ENCODE data around the gene TMEM63A. TPM values are rescaled to one million over a fixed set of nuclear protein-coding genes. Genes with fewer than 3 reads are reported as not detected.

The TMEM63A gene
- total and polyA plus RNA-seq, 2 of the 13 experiments (the other 11 are each of a cell fraction or from before 2014, with no cell fraction given), result 23.9 to 53.3 TPM

DNA sequence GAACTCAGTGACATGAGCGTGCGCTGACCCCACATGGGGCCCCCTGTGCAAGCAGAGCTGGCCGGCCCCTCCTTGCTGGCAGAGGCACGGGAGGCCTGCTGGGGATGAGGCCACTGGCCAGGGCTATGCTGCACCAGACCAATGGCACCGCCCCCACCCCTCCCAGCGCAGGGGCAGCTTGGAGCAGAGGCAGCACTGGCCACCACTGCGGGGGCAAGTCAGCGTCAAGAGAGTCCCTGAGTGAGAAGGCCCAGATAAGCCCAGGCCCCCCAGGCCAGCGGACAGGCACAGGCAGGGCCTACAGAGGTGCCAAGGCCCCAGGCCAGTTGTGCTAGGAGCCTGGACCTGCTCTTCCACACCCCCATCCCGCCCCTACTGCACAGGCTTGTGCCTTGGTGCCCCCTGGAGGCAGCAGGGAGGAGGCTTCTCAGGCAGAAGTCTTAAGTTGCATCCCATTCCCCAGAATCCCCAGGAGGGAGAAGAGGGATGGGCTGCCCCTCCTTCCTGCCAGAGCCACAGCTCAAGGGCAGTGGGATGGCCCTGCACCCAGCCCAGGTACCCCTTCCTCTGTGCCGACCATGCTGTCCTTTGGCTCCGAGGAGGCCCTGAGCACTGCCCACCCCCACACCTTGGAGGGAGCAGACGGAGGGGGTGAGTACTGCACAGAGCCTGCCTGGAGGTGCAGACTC lies 36.5 kb downstream of the TMEM63A start (continued):
- TF ChIP-seq, protein P1, sequence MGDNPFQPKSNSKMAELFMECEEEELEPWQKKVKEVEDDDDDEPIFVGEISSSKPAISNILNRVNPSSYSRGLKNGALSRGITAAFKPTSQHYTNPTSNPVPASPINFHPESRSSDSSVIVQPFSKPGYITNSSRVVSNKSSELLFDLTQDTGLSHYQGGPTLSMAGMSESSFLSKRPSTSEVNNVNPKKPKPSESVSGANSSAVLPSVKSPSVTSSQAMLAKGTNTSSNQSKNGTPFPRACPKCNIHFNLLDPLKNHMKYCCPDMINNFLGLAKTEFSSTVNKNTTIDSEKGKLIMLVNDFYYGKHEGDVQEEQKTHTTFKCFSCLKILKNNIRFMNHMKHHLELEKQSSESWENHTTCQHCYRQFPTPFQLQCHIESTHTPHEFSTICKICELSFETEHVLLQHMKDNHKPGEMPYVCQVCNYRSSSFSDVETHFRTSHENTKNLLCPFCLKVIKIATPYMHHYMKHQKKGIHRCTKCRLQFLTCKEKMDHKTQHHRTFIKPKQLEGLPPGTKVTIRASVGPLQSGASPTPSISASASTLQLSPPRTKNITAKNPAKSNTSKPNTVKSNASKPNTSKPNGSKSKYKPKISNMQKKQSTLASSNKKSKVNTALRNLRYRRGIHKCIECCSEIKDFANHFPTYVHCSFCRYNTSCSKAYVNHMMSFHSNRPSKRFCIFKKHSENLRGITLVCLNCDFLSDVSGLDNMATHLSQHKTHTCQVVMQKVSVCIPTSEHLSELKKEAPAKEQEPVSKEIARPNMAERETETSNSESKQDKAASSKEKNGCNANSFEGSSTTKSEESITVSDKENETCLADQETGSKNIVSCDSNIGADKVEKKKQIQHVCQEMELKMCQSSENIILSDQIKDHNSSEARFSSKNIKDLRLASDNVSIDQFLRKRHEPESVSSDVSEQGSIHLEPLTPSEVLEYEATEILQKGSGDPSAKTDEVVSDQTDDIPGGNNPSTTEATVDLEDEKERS (CRISPR knock-in tag; IDR thresholded peaks at IDR 0.05), result no peak
- TF ChIP-seq ZSCAN21 (CRISPR knock-in tag; IDR thresholded peaks at IDR 0.05; ENCODE audit: borderline replicate concordance), result no peak
- TF ChIP-seq ZNF292 (CRISPR knock-in tag; IDR thresholded peaks at IDR 0.05; ENCODE audit: borderline replicate concordance, low read depth), result no peak
- TF ChIP-seq ZNF121 (CRISPR knock-in tag; IDR thresholded peaks at IDR 0.05), result no peak
- no peak for TF ChIP-seq TAF1 (CRISPR knock-in tag; IDR thresholded peaks at IDR 0.05)
- no peak for TF ChIP-seq ZFP62 (CRISPR knock-in tag; IDR thresholded peaks at IDR 0.05)
- TF ChIP-seq, protein P2, sequence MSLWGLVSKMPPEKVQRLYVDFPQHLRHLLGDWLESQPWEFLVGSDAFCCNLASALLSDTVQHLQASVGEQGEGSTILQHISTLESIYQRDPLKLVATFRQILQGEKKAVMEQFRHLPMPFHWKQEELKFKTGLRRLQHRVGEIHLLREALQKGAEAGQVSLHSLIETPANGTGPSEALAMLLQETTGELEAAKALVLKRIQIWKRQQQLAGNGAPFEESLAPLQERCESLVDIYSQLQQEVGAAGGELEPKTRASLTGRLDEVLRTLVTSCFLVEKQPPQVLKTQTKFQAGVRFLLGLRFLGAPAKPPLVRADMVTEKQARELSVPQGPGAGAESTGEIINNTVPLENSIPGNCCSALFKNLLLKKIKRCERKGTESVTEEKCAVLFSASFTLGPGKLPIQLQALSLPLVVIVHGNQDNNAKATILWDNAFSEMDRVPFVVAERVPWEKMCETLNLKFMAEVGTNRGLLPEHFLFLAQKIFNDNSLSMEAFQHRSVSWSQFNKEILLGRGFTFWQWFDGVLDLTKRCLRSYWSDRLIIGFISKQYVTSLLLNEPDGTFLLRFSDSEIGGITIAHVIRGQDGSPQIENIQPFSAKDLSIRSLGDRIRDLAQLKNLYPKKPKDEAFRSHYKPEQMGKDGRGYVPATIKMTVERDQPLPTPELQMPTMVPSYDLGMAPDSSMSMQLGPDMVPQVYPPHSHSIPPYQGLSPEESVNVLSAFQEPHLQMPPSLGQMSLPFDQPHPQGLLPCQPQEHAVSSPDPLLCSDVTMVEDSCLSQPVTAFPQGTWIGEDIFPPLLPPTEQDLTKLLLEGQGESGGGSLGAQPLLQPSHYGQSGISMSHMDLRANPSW (CRISPR knock-in tag; IDR thresholded peaks at IDR 0.05; ENCODE audit: borderline replicate concordance), result no peak
- no peak for TF ChIP-seq NFRKB (IDR thresholded peaks at IDR 0.05)
- no peak for TF ChIP-seq HDAC1 (CRISPR knock-in tag; IDR thresholded peaks at IDR 0.05)
- TF ChIP-seq ZNF350 (CRISPR knock-in tag; IDR thresholded peaks at IDR 0.05; ENCODE audit: borderline replicate concordance, low read depth), result peak; percentile 44; the same call in 1 of the 2 replicates
- no peak for TF ChIP-seq FIP1L1 (IDR thresholded peaks at IDR 0.05; ENCODE audit: borderline replicate concordance, insufficient read depth, low read depth, low read length)
- no peak for TF ChIP-seq ZBTB7B (CRISPR knock-in tag; IDR thresholded peaks at IDR 0.05)
- TF ChIP-seq ZNF260 (CRISPR knock-in tag; IDR thresholded peaks at IDR 0.05; ENCODE audit: borderline replicate concordance, low read depth), result no peak
- peak; percentile 53 for TF ChIP-seq POLR2AphosphoS5 (IDR thresholded peaks at IDR 0.05; ENCODE audit: low read depth, low read length)
- TF ChIP-seq SAP130 (CRISPR knock-in tag; IDR thresholded peaks at IDR 0.05; ENCODE audit: low read depth), result peak; percentile 27; the same call in 1 of the 2 replicates
- TF ChIP-seq, protein P3, sequence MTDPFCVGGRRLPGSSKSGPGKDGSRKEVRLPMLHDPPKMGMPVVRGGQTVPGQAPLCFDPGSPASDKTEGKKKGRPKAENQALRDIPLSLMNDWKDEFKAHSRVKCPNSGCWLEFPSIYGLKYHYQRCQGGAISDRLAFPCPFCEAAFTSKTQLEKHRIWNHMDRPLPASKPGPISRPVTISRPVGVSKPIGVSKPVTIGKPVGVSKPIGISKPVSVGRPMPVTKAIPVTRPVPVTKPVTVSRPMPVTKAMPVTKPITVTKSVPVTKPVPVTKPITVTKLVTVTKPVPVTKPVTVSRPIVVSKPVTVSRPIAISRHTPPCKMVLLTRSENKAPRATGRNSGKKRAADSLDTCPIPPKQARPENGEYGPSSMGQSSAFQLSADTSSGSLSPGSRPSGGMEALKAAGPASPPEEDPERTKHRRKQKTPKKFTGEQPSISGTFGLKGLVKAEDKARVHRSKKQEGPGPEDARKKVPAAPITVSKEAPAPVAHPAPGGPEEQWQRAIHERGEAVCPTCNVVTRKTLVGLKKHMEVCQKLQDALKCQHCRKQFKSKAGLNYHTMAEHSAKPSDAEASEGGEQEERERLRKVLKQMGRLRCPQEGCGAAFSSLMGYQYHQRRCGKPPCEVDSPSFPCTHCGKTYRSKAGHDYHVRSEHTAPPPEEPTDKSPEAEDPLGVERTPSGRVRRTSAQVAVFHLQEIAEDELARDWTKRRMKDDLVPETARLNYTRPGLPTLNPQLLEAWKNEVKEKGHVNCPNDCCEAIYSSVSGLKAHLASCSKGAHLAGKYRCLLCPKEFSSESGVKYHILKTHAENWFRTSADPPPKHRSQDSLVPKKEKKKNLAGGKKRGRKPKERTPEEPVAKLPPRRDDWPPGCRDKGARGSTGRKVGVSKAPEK (CRISPR knock-in tag; IDR thresholded peaks at IDR 0.05; ENCODE audit: borderline replicate concordance), result no peak
- TF ChIP-seq ZNF879 (CRISPR knock-in tag; IDR thresholded peaks at IDR 0.05), result no peak

Measured in HepG2 (cell line).